G401 (cell line): ENCODE data around the gene FUT1. TPM values are rescaled to one million over a fixed set of nuclear protein-coding genes. Genes with fewer than 3 reads are reported as not detected.

Experiments
- total RNA-seq: library from RNA; depleted of rRNA; stranded (reverse); fragments of >200 nt; shearing (Covaris generic); gene quantifications from 2 replicates; pipeline ENCODE4 v1.2.3, GENCODE V29; 2014; rRNA removed

FUT1 gene
- total RNA-seq, 1 experiment from 2014 or later: not detected

Other genes with a start within 250 kb of the FUT1 start
- gene LMTK3, start 240.8 kb downstream of the FUT1 start, total RNA-seq: 8.1 and 12.5 TPM in 2 replicates
- 0.37 TPM in 1 of 2 replicates, not detected in the other for gene SULT2B1, start 200.5 kb downstream of the FUT1 start, total RNA-seq
- gene SPACA4, start 145.9 kb downstream of the FUT1 start, total RNA-seq: 0.55 TPM in 1 of 2 replicates, not detected in the other
- gene FAM83E, start 137.6 kb downstream of the FUT1 start, total RNA-seq: 0.34 TPM in 1 of 2 replicates, not detected in the other
- gene RPL18, start 133.5 kb downstream of the FUT1 start, total RNA-seq: 3,072 and 3,826 TPM in 2 replicates
- 16.5 and 45.7 TPM in 2 replicates for gene SPHK2, start 133.1 kb downstream of the FUT1 start, total RNA-seq
- 25.5 and 40.0 TPM in 2 replicates for gene DBP, start 115.3 kb downstream of the FUT1 start, total RNA-seq
- gene CA11, start 106.5 kb downstream of the FUT1 start, total RNA-seq: 103 TPM in 2 replicates
- gene NTN5, start 79.6 kb downstream of the FUT1 start, total RNA-seq: 1.3 TPM in 1 of 2 replicates, not detected in the other
- gene FUT2, start 56.7 kb downstream of the FUT1 start, total RNA-seq: not detected in 2 replicates
- gene MAMSTR, start 32.9 kb downstream of the FUT1 start, total RNA-seq: 0.37 and 1.5 TPM in 2 replicates
- 2.8 and 27.4 TPM in 2 replicates for gene RASIP1, start 12.0 kb downstream of the FUT1 start, total RNA-seq
- gene IZUMO1, start 5.7 kb downstream of the FUT1 start, total RNA-seq: not detected in 2 replicates
- gene FGF21, start 2.9 kb upstream of the FUT1 start, total RNA-seq: not detected in 2 replicates
- 43.4 and 44.1 TPM in 2 replicates for gene BCAT2, start 58.4 kb upstream of the FUT1 start, total RNA-seq
- 62.8 and 69.0 TPM in 2 replicates for gene HSD17B14, start 83.8 kb upstream of the FUT1 start, total RNA-seq
- gene PLEKHA4, start 116.0 kb upstream of the FUT1 start, total RNA-seq: 12.4 and 20.4 TPM in 2 replicates
- 44.0 and 58.7 TPM in 2 replicates for gene PPP1R15A, start 119.8 kb upstream of the FUT1 start, total RNA-seq
- gene TULP2, start 146.1 kb upstream of the FUT1 start, total RNA-seq: not detected in 2 replicates
- gene NUCB1, start 147.7 kb upstream of the FUT1 start, total RNA-seq: 201 and 252 TPM in 2 replicates
- gene DHDH, start 181.1 kb upstream of the FUT1 start, total RNA-seq: 3.0 and 4.2 TPM in 2 replicates
- gene BAX, start 202.2 kb upstream of the FUT1 start, total RNA-seq: 160 and 177 TPM in 2 replicates
- gene FTL, start 212.7 kb upstream of the FUT1 start, total RNA-seq: 4,146 and 4,408 TPM in 2 replicates
- gene GYS1, start 240.7 kb upstream of the FUT1 start, total RNA-seq: 41.3 and 43.2 TPM in 2 replicates
- 426 and 535 TPM in 2 replicates for gene RUVBL2, start 241.2 kb upstream of the FUT1 start, total RNA-seq